Measurements from ENCODE around the gene IFT122.

IFT122 gene

GRCh38 chr3:129434140-129434539 lies 5.9 kb upstream of the IFT122 start:
- no peak for FAIRE-seq
- no peak for DNase-seq (ENCODE audit: insufficient read length, low spot score)

GRCh38 chr3:129435367-129435766 lies 4.7 kb upstream of the IFT122 start:
- DNase-seq (ENCODE audit: insufficient read length, low spot score) (no peak), FAIRE-seq (no peak)

GRCh38 chr3:129439226-129439816 lies 703 bp upstream of the IFT122 start:
- DNase-seq (ENCODE audit: insufficient read length, low spot score): peak; percentile 41

GRCh38 chr3:129440618-129441190 lies 680 bp downstream of the IFT122 start:
- FAIRE-seq (no peak), DNase-seq (ENCODE audit: insufficient read length, low spot score) (no peak)

More at GRCh38 chr3:129439226-129439816, 703 bp upstream of the IFT122 start:
- FAIRE-seq: no peak

GRCh38 chr3:129441215-129441614 lies 1.2 kb downstream of the IFT122 start:
- DNase-seq (ENCODE audit: insufficient read length, low spot score) (no peak), FAIRE-seq (no peak)

- DNase-seq (ENCODE audit: insufficient read length, low spot score) (no peak), FAIRE-seq (no peak)
Measured at GRCh38 chr3:129441782-129442181, 1.8 kb downstream of the IFT122 start.

GRCh38 chr3:129442486-129442885 lies 2.5 kb downstream of the IFT122 start:
- FAIRE-seq: no peak
- no peak for DNase-seq (ENCODE audit: insufficient read length, low spot score)

- FAIRE-seq (no peak), DNase-seq (ENCODE audit: insufficient read length, low spot score) (no peak)
Measured at GRCh38 chr3:129442947-129443346, 2.9 kb downstream of the IFT122 start.

GRCh38 chr3:129445471-129445870 lies 5.4 kb downstream of the IFT122 start:
- DNase-seq (ENCODE audit: insufficient read length, low spot score) (no peak), FAIRE-seq (no peak)

- FAIRE-seq: no peak
- DNase-seq (ENCODE audit: insufficient read length, low spot score): no peak
Measured at GRCh38 chr3:129446926-129447325, 6.9 kb downstream of the IFT122 start.

GRCh38 chr3:129448186-129448895 lies 8.3 kb downstream of the IFT122 start:
- DNase-seq (ENCODE audit: insufficient read length, low spot score) (no peak), FAIRE-seq (no peak)

- FAIRE-seq: no peak
Measured at GRCh38 chr3:129449279-129450115, 9.5 kb downstream of the IFT122 start.

GRCh38 chr3:129453732-129454131 lies 13.7 kb downstream of the IFT122 start:
- FAIRE-seq: no peak

More at GRCh38 chr3:129449279-129450115, 9.5 kb downstream of the IFT122 start:
- DNase-seq (ENCODE audit: insufficient read length, low spot score): no peak

GRCh38 chr3:129460155-129460554 lies 20.1 kb downstream of the IFT122 start:
- FAIRE-seq: no peak
- no peak for DNase-seq (ENCODE audit: insufficient read length, low spot score)

More at GRCh38 chr3:129453732-129454131, 13.7 kb downstream of the IFT122 start:
- no peak for DNase-seq (ENCODE audit: insufficient read length, low spot score)

- DNase-seq (ENCODE audit: insufficient read length, low spot score) (no peak), FAIRE-seq (no peak)
Measured at GRCh38 chr3:129460572-129460971, 20.5 kb downstream of the IFT122 start.

GRCh38 chr3:129461022-129461421 lies 21.0 kb downstream of the IFT122 start:
- no peak for DNase-seq (ENCODE audit: insufficient read length, low spot score)
- FAIRE-seq: no peak

GRCh38 chr3:129461461-129462146 lies 21.6 kb downstream of the IFT122 start:
- DNase-seq (ENCODE audit: insufficient read length, low spot score): no peak
- FAIRE-seq: no peak

GRCh38 chr3:129462361-129462968 lies 22.4 kb downstream of the IFT122 start:
- DNase-seq (ENCODE audit: insufficient read length, low spot score) (no peak), FAIRE-seq (no peak)

GRCh38 chr3:129463094-129463493 lies 23.1 kb downstream of the IFT122 start:
- DNase-seq (ENCODE audit: insufficient read length, low spot score) (no peak), FAIRE-seq (no peak)

- FAIRE-seq: no peak
- no peak for DNase-seq (ENCODE audit: insufficient read length, low spot score)
Measured at GRCh38 chr3:129463716-129464115, 23.7 kb downstream of the IFT122 start.
